Measurements from ENCODE around the gene PYGM. TPM values are rescaled to one million over a fixed set of nuclear protein-coding genes. Genes with fewer than 3 reads are reported as not detected.
A peak's percentile ranks its signal among the peaks of the same experiment; 100 is the strongest.

PYGM gene
- total RNA-seq, 2 donors from 2014 or later: 8.0 to 22.4 TPM

DNA sequence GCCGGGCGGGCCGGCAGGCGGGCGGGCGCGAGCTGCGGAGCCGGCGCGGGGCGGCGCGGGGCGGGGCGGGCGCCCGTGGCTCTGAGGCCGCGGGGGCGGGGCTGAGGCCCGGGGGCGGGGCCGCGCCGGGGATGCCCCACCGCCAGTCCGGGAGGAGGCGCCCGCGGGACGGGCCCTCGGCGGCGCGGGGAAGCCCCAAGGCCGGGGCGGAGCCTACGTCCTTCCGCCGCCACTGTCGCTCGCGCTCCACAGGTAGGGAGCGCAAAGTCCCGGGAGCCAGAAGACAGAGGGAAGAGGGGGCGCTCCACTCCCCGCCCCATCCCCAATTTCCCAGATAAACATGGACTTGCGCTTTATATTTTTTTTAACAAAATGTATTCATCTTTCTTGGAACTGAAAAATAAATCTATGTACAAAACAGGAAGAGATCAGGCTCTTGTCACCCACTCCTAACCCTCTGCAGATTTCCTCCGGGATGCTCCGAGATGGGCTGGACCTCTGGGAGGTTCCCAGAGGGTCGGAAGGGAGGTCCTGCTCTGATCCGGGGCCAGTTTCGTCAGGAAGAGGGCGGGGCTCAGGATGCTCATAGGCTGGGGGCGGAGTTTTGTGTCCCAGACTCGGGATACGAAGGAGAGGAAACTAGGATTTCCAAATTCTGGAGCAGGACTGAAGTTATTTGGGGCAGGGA, 43.5 kb upstream of the PYGM start, which contains the start of gene MAP4K2:
MAP4K2 (minus strand) TSS at position 57 of the 688 bp plus-strand sequence. CDS start 65 bp downstream, outside the sequence.
- H3K36me3 ChIP-seq: peaks cover 0 to 4% of the 10 kb centered on the region in 2 donors
- DNase-seq (ENCODE audit: low spot score): peak; percentile 87
- intact Hi-C loops (cut with DNase I): loop anchor here (2.0 kb wide), 1 partner anchor 29 kb away; no protein-coding TSS in a partner anchor
- peaks cover 7% of the 10 kb centered on the region for H3K4me1 ChIP-seq (replicated peaks)
- under 1% methylated on average over 40 of the region's 58 CpGs for WGBS
- peak within 1 kb of the TSS; percentile 83 to 90 for H3K27ac ChIP-seq
- no peaks in the 10 kb centered on the region for H3K27me3 ChIP-seq (replicated peaks; ENCODE audit: insufficient read depth)
- H3K4me3 ChIP-seq: peak within 1 kb of the TSS; percentile 57 to 58
- no peaks in the 10 kb centered on the region for H3K9me3 ChIP-seq
- TF ChIP-seq POLR2A (IDR thresholded peaks at IDR 0.05) (no peak), POLR2AphosphoS5 (IDR thresholded peaks at IDR 0.05) (peak; percentile 43)
- TF ChIP-seq, protein P1, sequence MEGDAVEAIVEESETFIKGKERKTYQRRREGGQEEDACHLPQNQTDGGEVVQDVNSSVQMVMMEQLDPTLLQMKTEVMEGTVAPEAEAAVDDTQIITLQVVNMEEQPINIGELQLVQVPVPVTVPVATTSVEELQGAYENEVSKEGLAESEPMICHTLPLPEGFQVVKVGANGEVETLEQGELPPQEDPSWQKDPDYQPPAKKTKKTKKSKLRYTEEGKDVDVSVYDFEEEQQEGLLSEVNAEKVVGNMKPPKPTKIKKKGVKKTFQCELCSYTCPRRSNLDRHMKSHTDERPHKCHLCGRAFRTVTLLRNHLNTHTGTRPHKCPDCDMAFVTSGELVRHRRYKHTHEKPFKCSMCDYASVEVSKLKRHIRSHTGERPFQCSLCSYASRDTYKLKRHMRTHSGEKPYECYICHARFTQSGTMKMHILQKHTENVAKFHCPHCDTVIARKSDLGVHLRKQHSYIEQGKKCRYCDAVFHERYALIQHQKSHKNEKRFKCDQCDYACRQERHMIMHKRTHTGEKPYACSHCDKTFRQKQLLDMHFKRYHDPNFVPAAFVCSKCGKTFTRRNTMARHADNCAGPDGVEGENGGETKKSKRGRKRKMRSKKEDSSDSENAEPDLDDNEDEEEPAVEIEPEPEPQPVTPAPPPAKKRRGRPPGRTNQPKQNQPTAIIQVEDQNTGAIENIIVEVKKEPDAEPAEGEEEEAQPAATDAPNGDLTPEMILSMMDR (IDR thresholded peaks at IDR 0.05): peak in 1 of 4 experiments; percentile 40

DNA sequence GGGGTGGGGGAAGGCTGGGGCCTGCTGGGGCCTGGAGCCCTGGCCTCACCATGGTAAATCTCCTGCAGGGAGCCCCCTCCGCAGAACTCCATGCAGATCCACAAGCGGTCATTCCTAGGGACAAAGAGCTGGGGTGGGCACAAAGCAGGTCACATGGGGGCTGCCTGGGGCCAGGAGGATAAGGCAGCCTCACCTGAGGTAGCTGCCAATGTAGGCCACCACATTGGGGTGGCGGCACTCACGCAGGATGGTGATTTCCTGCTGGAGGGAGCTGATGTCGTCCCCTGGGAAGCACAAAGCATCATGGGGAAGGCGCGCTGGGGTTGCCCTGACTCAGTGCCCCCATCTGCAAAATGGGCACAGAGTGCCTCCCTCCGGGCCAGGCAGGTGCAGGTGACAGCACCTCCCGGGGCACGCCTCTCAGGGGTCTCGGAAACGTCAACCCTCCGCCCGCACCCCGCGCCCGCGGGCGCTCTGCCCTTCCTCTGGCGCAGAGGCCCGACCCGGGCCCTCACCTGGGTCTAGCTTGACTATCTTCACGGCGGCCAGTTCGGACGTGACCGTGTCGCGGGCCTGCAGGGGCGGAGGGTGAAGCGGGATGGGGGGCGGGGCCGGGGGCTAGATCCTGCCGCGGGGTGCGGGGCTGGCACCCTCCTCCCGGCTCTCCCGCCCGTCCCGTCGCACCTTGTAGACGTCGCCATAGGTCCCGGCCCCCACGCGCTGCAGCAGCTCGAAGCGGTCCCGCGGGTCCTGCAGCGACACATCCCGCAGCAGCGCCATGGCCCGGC, 42.8 kb upstream of the PYGM start:
- TF ChIP-seq, protein P1 (IDR thresholded peaks at IDR 0.05): no peak
- TF ChIP-seq POLR2AphosphoS5 (IDR thresholded peaks at IDR 0.05) (no peak), POLR2A (IDR thresholded peaks at IDR 0.05) (no peak)
- Histone ChIP-seq H3K4me1 (replicated peaks) (peaks cover 7% of the 10 kb centered on the region), H3K9me3 (no peaks in the 10 kb centered on the region), H3K4me3 (peak overlapping the region; percentile 57 to 58), H3K27me3 (replicated peaks; ENCODE audit: insufficient read depth) (no peaks in the 10 kb centered on the region), H3K27ac (peak overlapping the region; percentile 78 to 83), H3K36me3 (peaks cover 0 to 4% of the 10 kb centered on the region in 2 donors)
- DNase-seq (ENCODE audit: low spot score): no peak
- 16% methylated on average over 32 of the region's 54 CpGs for WGBS
- intact Hi-C loops (cut with DNase I): loop anchor here (2.0 kb wide), 1 partner anchor 28 kb away; no protein-coding TSS in a partner anchor

DNA sequence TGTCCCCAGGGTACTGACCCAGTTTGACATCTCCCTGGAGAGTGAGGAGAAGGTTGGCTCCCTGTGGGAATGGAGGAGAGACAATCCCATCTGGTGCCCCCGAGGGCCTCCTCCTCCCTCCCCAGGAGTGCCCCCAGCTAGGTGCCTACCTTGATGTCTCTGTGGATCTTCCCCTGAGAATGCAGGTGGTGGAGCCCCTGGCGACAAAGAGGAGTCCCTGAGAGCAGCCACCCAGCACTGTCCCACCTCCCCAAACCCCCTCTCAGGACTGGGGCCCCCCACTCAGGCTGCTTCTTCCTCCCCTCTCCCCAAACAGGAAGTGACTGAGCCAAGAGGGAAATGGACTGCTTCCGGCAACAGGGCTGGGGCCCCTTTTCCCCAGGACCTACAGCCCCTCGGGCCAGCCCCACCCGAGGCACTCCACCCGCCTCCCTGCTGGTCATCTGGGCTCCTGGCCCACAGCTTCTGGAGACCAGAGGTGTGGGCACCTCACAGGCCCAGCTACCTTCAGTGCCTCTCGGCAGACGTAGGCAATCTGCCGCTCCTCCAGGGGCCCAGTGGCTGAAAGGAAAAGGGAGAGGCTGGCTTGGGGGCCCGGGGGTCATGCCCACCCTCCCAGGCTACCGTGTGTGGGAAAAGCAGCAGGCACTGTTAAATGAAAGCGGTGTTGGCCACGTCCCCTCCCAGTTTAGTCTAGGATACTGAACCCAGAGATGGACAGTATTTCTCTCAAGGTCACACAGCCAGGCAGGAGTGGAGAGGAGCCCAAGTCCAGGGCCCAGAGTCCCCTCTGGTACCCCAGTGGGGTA, 42.0 kb upstream of the PYGM start:
- Histone ChIP-seq H3K36me3 (peaks cover 0 to 7% of the 10 kb centered on the region in 2 donors), H3K27ac (peak overlapping the region; percentile 78 to 83), H3K4me3 (no peak overlapping the region), H3K9me3 (no peaks in the 10 kb centered on the region), H3K4me1 (replicated peaks) (peaks cover 7% of the 10 kb centered on the region), H3K27me3 (replicated peaks; ENCODE audit: insufficient read depth) (no peaks in the 10 kb centered on the region)
- WGBS: 48% methylated on average over 11 of the region's 13 CpGs
- DNase-seq (ENCODE audit: low spot score): no peak
- TF ChIP-seq POLR2A (IDR thresholded peaks at IDR 0.05) (no peak), POLR2AphosphoS5 (IDR thresholded peaks at IDR 0.05) (no peak)
- TF ChIP-seq, protein P1 (IDR thresholded peaks at IDR 0.05): no peak
- intact Hi-C loops (cut with DNase I): loop anchor here (2.0 kb wide), 1 partner anchor 27 kb away; no protein-coding TSS in a partner anchor

- no peak for DNase-seq (ENCODE audit: low spot score)
- no peaks in the 10 kb centered on the region for H3K9me3 ChIP-seq
- intact Hi-C loops (cut with DNase I): no loop called here
- TF ChIP-seq POLR2AphosphoS5 (IDR thresholded peaks at IDR 0.05): no peak
- no peak for TF ChIP-seq POLR2A (IDR thresholded peaks at IDR 0.05)
- WGBS: 74% methylated on average over 9 of the region's 9 CpGs
- H3K27ac ChIP-seq: no peak overlapping the region
- peaks cover 5 to 7% of the 10 kb centered on the region in 2 donors for H3K36me3 ChIP-seq
- H3K4me1 ChIP-seq (replicated peaks): peaks cover 7% of the 10 kb centered on the region
- H3K27me3 ChIP-seq (replicated peaks; ENCODE audit: insufficient read depth): no peaks in the 10 kb centered on the region
- no peak overlapping the region for H3K4me3 ChIP-seq
Measured at GRCh38 chr11:64801158-64801464, 41.3 kb upstream of the PYGM start.

All from prostate gland (tissue), 2 donors.